GM19023 (cell line): ENCODE results near the gene KANSL1L.
"Not testable (repeated sequence)": the region's sequence is repeated elsewhere in the genome, so short reads cannot be mapped to it uniquely, and the experiment has no call there.

Experiments
- ATAC-seq: cut with Tn5 transposase; IDR thresholded peaks from one replicate; pipeline ENCODE4 v1.9.1; 2021; ENCODE audit warnings: mild to moderate bottlenecking, moderate library complexity; ENCODE audit not compliant: unreplicated experiment

The KANSL1L gene

DNA sequence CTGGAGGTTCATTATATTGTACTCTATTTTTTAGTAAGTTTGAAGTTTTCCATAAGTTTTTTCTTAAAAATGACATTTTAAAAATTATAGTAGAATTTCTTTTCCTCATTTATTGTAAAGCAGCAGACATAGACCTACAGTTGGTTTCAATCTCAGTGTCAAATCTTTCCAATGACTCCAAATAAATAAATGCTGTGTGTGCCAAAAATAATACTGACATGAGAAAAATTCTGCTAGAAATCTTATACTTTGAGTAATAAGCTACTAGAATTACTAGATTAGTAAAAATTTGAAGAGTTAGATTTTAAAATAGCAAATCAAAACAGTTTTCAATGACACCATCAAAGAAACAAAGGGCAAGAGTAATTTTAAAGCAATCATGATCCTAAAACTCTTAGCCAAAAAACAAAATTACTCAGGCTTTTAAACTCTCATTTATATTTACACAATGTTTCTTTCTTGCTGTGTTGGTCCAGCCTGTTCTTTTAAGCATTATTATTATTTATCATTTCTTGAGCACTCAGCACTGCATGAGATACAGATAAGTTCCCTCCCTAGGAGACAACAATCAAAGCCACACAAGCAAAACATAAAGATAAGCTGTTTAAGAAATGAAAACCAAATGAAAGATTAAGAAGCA is 8.3 kb upstream of the KANSL1L start:
- no peak for ATAC-seq

DNA sequence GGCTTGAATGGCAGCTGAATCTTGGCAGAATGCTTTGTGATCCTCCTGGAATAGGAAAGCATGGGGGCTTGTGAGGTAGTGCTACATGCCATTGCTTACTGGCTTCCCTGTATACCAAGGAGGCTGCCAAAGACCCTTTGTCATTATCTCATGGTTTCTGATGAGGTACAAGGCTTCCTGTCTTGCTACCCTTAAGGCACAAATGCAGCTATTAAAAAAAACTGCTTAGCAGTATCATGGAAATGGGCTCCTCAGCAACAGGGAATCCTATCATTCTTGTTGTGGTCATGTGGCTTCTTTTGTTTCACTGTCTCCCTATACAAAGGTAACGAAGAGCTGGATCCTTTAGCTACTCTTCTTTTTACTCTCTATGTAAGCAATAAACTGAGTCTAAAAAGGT is 6.6 kb upstream of the KANSL1L start:
- no peak for ATAC-seq

DNA sequence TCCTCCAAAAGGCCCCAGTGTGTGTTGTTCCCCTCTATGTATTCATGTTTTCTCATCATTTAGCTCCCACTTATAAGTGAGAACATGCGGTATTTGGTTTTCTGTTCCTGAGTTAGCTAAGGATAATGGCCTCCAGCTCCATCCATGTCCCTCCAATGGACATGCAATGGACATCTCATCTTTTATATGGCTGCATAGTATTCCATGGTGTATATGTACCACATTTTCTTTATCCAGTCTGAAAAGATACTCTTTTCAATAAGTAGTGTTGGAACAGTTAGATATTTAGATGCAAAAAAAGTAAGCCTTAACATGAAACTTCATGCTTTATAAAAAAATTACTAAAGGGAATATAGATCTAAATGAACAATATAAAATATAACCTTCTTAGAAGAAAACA is 5.9 kb upstream of the KANSL1L start:
- ATAC-seq = not testable (repeated sequence)

DNA sequence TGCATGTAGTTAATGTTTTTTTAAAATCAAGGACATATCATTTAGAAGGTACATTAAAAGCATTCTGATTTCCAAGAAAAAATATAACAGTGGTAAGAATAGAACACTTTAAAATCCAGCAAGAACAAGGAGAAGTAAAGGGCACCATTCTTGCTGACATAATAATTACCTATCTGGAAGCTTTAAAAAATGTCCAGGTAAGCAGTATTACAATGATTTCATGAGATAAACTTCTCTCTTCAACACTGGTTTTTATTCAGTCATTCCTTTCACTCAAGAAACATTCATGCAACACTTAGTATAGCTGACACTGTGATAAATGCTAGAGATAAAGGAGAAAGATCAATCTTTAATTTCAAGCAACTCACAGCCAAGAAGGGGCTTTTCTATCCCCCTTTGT is 2.9 kb upstream of the KANSL1L start:
- ATAC-seq = no peak

DNA sequence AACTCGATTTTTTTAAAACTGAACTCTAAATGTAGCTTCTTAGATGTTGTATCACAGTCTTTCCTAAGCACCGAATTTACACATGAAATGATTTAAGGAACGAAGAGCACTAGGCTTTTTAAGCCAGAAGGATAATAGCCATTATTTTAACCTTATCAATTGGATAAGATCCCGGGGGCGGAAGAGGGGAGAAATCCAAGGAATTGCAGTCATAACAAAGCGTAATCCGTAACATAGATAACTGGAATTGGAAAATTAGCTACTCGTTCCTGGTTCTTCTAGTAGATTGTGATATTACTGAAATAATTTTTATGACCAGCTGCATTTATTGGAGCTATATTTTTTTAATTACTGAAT is 988 bp upstream of the KANSL1L start:
- no peak for ATAC-seq

GRCh38 chr2:210170446-210171303 is 534 bp downstream of the KANSL1L start:
- ATAC-seq = peak; percentile 71

DNA sequence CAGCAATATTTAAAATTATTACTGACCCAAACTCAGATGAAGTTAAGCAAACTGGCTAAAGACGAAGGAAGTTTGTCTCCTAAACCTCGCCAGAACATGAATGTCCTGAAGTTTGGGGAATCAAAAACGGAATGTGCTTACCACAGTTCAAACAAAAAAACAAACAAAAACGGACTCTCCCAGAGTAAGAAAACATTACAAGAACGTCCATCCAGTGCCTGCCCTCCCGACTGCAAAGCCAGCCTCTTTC is 1.1 kb downstream of the KANSL1L start:
- no peak for ATAC-seq

GRCh38 chr2:210169516-210170195 is 1.6 kb downstream of the KANSL1L start:
- no peak for ATAC-seq

- no peak for ATAC-seq
Measured at GRCh38 chr2:210167227-210167626, 4.0 kb downstream of the KANSL1L start.

- ATAC-seq = no peak
Measured at GRCh38 chr2:210162466-210163124, 8.6 kb downstream of the KANSL1L start.

DNA sequence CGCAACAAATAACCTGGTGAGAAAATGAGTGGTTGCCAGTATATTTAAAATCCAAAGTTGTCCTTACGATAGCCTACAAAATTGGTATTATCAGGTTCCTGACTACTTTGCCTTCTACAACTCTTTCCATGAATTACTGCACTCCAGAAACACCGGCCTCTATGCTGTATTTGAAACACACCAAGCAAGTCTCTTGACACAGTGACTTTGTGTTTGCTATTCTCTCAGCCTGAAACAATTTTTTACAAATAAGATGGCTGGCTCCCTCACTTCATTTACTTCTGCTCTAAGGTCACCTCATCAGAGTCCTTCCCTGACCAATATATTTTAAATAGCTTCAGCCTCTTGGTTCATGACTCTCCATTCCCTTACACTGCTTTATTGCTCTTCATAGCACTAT is 12.2 kb downstream of the KANSL1L start:
- no peak for ATAC-seq

DNA sequence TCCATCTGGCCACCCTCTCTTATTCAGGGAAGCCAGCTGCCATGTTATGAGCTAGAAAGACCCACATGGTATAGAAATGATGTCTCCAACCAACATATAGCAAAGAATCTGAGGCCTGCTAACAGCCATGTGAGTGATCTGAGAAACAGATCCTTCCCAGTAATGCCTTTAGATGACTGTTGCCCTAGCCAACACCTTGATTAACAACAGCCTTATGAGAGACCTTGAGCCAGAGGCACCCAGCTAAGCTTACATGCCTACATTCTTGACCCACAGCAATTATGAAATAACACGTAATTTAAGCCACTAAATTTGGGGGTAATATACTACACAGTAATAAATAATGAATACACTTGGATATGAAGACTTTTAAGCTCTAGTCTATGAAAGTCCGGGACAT is 13.0 kb downstream of the KANSL1L start:
- no peak for ATAC-seq

DNA sequence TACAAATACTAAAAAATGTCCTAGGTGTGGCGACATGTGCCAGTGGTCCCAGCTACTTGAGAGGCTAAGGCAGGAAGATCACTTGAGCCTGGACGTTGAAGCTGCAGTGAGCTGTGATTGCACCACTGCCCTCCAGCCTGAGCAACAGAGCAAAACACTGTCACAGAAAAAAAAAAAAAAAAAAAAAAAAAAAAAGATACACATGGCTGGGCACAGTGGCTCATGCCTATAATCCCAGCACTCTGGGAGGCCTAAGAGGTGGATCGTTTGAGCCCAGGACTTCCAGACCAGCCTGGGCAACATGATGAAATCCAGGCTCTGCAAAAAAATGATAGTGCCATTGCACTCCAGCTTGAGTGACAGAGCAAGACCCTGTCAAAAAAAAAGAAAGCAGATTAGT is 13.7 kb downstream of the KANSL1L start:
- no peak for ATAC-seq

DNA sequence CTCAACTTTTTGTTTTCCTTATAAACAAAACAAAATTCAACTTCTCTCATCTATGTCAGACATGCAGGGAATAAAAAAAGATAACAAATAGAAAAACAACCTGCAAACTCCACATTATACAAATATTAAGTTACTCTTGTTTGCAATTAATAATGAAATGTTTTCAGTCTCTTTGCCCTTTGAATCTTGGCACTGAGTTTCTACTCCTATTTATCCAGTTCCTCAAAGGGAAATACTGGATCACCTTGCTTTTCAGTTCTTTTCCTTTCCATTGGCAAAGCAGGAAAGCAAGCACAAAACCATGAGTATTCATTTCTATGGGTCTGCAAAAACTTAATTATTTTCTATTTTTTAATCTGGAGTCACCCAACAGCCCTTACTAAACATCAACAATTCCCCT is 23.6 kb downstream of the KANSL1L start:
- ATAC-seq = no peak

DNA sequence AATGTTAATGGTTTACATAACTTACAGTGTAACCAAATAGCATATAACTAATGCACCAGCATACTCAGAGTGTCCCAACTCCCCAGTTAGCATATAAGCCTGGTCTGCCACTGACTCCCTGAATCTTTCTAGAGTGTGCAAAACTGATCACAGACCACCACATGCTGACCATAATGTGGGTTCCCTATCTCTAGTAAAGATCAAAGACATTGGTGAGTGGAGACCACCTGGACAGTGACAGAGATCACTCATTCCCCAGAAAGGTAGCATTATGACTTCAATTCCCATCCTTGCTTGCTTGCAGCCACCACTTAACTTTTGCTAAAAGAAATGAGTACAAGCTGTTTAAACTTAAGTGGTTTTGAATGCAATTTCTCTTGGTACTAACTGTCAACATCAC is 39.0 kb downstream of the KANSL1L start:
- no peak for ATAC-seq

DNA sequence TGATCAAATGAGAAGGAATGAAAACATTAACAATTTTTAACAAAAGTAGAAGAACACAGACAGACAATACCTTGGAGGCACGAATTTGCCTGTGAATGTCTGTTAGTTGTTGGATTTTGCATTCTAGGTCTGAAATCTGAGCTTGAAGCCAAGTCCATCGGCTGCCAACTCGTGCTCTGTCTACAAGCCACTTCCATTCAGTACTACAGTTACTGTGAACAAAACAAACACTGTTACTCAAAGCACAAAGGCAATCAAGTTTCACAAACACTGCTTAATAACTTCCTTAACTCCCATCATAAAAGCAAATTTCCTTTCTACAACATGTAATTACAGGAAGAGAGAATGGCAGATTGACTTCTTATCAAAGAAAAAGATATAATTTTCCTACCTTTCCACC is 42.2 kb downstream of the KANSL1L start:
- ATAC-seq = no peak

DNA sequence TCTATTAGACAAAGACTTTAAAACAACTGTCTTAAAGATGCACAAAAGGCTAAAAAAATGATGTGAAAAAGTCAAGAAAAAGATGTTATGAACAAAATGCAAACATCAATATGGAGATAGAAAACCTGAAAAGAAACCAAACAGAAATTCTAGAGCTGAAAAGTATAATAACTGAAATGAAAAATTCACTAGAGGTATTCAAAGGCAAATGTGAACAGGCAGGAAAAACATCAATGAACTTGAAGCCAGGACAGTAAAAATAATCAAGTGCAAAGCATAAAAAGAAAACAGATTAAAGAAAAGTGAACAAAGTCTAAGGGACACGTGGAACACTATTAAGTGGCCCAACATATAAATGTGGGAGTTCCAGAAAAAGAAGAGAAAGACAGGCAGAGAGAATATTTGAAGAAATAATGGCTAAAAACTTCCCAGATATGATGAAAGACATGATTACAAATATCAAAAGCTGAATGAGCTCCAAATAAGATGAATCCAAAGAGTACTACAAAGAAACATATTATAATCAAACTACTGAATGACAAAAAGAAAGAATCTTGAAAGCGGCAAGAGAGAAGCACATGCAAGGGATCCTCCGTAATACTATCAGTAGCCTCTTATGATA is 57.5 kb downstream of the KANSL1L start:
- ATAC-seq = no peak

DNA sequence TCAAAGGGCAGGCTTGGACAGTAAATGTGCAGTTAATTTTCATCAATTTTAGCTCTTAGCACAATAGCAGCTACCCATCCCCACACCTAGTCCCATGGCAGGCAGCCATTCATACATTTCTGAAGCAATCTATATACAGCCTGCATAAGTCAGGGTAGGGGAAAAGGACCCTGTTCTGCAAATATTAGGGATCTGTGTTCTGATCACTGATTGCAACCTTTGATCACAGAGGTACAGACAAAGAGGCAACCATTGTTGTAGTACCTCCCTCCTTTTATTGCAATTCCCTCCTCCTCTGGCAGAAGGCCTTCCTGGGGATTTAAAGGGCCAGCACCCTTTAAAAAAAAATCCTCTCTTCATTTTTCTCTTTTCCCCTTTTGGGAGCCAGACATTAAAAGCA is 58.3 kb downstream of the KANSL1L start:
- ATAC-seq = no peak

DNA sequence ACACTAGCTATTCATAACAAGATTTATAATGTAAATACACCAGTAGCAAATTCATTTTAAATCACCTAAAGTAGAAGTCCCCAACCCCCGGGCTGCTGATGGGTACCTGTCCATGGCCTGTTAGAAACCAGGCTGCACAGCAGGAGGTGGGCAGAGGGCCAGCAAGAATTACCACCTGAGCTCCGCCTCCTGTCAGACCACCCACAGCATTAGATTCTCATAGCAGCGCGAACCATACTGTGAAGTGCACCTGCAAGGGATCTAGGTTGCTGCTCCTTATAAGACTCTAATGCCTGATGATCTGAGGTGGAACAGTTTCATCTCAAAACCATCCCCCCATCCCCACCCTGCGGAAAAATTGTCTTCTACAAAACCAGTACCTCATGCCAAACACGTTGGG is 71.3 kb downstream of the KANSL1L start:
- ATAC-seq = no peak

DNA sequence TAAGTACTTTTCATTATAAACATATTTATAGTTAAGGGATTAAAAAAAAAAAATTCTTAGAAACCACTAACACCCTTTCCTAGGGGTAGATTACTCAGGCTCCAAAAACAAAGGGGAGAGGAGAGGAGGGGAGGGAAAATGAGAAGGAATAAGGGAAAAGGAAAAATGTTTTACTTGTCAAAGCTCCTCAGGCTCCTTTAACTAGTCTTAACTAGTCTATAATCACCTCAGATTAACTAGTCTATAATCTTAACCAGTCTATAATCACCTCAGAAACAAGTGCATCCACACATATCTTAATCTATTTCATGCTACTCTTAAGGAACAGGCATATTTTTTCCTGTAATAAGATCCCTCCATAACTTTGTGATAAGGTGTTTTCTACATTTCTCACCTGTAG is 76.4 kb downstream of the KANSL1L start:
- ATAC-seq = no peak

GRCh38 chr2:210092791-210093190 is 78.4 kb downstream of the KANSL1L start:
- no peak for ATAC-seq
